Activated CD4-positive, alpha-beta T cell treated with anti-CD3 and anti-CD28 coated beads, Interleukin-10, Interleukin-2, amounts not matched to agents 100 ng/mL and 50 ng/mL, durations not matched to agents 16 hours and 8 hours (primary cell): ENCODE measurements around the gene HNRNPA3.
A peak's percentile ranks its signal among the peaks of the same experiment; 100 is the strongest.
"Not testable (repeated sequence)": the region's sequence is repeated elsewhere in the genome, so short reads cannot be mapped to it uniquely, and the experiment has no call there.

ENCODE experiments used
- DNase-seq: peaks from one replicate; pipeline ENCODE4 v3.0.0-alpha.2; 2020

Gene HNRNPA3

DNA sequence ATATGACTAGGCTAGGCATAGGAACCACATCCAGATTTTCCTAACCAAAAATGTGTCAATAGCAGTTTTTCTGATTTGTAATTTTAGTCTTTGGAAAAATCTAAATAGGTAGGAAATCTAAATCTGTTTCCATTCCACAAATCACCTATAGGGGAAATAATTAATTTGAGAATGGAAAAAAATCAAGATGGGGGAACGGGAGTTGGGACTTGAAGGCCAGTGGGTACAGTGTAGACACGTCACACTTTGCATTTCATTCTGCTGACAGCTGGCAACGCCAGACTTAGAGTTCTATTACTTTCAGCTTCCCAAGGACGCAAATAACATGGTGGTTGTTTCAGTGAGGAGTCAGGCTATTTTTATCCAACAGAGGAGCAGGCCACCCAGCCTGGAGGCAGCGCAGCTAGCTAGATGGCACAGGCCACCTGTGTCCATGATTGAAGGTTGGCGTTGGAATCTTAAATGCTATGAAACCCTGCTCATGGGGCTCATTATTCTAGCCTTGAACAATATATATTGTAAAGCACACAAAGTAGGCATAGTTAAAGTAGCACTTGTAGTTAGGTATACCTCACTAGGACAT lies 23.4 kb downstream of the HNRNPA3 start:
- no peak for DNase-seq

DNA sequence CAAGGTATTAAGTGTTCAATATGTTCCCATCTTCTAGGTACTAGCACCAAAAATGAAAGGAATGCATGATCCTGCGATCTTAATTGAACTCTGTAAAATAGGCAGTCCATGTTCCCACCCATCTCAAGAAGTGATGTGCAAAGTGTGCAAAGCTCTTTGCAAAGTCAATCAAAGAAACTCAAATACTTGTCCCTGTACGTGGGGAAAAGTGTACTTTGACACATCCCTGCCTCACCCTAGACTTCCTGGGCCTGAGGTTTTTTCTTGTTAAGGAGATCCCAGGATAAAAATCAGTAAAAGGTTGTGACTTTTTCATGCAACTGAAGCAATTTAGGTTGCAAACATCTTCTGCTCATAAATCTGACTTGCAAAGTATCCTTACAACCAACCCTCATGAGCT lies 25.3 kb downstream of the HNRNPA3 start:
- DNase-seq: no peak

DNA sequence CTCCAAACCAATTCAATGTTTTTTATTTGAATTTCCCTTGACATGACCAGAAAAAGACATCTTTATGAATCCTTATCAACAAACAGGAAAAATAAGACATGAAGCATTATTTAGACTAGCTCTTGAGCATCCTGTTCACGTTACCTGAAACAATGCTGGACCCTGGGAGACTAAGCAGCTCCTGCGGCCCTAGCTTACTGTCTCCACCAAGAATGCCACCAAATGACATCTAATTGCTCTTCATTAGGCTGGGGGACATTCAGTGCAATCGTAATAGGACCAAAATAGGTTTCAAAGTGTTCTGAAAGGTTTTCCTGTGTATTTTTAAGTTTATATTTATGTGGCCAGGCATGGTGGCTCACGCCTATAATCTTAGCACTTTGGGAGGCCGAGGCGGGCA lies 26.5 kb downstream of the HNRNPA3 start:
- DNase-seq: no peak

GRCh38 chr2:177239932-177240630 lies 27.5 kb downstream of the HNRNPA3 start:
- peak; percentile 78 for DNase-seq

DNA sequence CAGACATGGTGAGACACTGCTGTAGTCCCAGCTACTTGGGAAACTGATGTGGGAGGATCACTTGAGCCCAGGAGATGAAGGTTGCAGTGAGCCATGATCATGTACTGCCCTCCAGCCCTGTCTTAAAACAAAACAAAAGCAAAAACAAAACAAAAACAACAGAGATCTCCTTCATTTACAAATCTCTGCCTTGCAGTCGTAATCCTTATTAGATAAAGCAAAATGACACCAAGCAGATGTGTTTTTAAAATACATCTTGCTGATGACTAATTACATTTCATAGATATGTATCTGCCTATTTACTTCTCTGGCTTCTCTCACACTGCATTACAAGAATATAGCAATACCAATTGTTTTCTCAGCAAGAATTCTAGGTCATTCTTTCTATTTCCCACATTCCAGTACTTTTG lies 29.1 kb downstream of the HNRNPA3 start:
- no peak for DNase-seq

GRCh38 chr2:177242121-177242987 lies 29.8 kb downstream of the HNRNPA3 start:
- DNase-seq: no peak

DNA sequence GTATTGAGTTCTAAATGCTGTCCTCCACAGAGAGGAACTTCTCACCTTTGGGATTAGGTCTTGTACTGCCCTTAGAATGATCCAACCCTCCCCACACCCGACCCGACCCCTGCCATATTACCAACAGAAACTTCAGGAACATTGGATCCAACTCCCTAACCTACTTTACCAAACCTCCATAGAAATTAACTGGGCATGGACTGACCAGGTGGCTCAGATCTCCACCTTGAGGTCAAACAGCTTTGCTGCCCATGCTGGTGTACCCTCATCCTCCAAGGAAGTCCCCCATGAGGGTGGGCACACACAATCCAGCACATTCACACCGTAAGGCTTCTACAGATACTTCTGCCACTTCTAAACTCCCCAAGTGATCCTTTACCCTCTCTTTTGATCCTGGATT lies 30.5 kb downstream of the HNRNPA3 start:
- DNase-seq: no peak

DNA sequence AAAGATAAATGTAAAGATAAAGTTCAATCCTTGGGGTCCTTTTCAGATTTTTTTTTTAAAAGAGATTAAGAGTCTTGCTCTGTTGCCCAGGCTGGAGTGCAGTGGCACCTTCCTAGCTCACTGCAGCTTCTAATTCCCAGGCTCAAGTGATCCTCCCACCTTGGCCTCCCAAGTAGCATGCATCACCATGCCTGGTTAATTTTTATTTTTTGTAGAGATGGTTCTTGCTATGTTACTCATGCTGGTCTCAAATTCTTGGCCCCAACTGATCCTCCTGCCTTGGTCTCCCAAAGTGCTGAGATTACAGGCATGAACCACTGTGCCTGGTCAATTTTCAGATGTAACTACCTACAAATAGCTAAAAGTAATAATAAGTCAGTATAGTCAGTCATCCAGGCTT lies 30.9 kb downstream of the HNRNPA3 start:
- no peak for DNase-seq

GRCh38 chr2:177244244-177244771 lies 31.7 kb downstream of the HNRNPA3 start:
- DNase-seq: peak; percentile 39

DNA sequence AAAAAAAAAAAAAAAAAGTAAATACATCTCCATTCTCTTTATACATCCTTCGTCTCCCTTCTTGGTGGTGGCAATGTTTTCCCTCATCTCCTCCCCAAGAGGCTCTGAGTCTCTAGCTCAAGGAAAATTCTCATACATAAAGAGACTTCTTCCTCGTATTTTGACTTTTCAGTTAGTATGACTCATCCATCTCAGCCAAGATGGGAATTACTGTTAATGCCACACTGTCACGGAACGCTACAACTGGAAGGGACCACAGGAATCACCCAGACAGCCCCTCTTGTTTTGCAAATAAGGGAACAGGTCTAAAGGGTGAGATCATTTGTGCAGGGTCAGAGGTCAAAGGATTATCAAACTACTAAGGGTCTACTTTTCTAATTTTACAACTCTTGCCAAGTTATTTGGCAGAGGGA lies 32.4 kb downstream of the HNRNPA3 start:
- no peak for DNase-seq

GRCh38 chr2:177246000-177246399 lies 33.4 kb downstream of the HNRNPA3 start:
- DNase-seq: no peak

DNA sequence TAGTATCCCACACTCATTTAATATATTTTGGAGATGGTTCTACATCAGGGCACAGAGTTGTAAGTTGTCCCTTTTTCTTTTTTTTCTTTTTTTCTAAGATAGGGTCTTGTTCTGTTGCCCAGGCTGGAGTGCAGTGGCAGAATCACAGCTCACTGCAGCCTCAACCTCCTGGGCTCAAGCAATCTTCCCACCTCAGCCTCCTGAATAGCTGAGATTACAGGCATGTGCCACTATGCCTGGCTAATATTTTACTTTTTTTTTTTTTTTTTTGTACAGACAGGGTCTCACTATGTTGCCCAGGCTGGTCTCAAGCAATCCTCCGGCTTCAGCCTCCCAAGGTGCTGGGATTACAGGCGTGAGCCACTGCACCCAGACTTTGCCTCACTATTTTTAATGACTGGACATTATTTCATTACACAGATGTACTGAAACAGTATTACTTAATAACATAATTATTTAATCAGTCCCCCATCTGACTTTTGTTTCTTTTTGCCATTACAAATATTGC lies 34.0 kb downstream of the HNRNPA3 start:
- not testable (repeated sequence) for DNase-seq

GRCh38 chr2:177247693-177248262 lies 35.2 kb downstream of the HNRNPA3 start:
- no peak for DNase-seq

DNA sequence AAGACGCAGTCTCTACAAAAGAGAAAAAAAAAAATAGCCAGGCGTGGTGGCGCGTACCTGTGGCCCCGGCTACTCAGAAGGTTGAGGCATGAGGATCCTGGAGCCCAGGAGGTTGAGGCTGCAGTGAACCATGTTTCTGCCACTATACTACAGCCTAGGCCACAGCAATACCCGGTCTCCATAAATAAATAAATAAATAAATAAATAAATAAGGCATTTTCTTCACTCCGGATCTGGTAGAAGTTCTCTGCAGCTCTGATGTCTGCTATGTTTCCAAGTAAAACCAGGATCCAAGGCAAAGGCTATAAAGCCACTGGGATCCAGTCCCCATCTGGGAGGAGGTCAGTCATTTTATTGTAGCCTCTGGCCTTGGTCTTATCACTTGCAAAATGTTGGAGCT lies 36.4 kb downstream of the HNRNPA3 start:
- DNase-seq: no peak

DNA sequence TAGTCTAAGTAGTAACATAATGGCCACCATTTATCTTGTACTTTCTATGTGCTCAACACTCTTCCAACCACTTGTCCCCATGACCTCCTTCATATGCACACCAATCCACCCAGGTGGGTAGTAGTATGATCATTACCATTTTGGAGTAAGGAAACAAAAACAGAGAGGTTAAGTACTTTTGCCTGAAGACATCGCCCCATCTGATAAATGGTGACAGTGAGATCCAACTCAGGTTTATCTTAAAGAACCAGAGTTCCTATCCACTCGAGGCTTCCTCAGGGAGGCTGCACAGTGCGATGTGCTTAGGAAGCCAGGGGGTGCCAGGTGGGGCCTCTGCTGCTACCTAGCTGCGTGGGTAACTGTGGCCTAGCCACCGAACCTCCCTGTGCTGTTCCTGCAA lies 37.9 kb downstream of the HNRNPA3 start:
- DNase-seq: no peak

GRCh38 chr2:177251165-177251542 lies 38.6 kb downstream of the HNRNPA3 start:
- DNase-seq: no peak

GRCh38 chr2:177252808-177253531 lies 40.4 kb downstream of the HNRNPA3 start:
- no peak for DNase-seq

GRCh38 chr2:177253704-177254103 lies 41.1 kb downstream of the HNRNPA3 start:
- no peak for DNase-seq

- DNase-seq: no peak
These were observed 42.0 kb downstream of the HNRNPA3 start for GRCh38 chr2:177254433-177255226.

DNA sequence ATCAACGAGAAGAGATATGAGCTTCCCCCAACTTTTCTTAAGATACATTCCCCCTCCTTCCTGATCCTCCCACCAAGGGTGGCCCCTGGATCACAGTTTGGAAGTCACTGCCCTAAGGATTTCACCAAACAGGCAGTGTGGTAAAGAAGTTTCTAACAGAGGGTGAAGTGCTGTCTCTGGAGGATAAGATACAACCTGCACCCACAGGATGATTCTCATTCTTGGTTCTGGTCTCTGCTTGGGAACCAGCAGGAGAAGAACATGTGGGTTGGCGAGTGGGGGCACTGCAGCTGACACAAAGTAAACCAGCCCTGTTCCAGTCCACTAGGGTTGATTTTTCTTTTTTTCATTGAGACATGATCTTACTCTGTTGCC lies 42.6 kb downstream of the HNRNPA3 start:
- no peak for DNase-seq

DNA sequence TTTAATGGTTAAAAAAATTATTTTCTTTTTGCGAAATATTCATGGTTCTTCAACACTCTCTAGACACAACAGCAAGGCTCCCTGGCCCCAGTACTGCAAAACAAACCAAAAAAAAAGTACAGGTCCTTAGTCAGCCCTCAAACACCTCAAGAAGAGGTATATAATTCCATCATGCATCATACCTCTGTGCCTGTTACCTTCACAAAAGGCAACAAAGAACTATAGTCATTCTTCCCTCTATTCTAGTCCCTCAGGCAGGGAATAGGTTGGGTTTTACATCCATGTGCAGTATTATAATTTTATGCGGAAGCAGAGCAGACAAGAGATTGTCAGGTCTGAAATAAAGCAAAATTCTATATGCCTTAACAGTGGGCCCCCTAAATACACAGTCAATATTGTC lies 43.4 kb downstream of the HNRNPA3 start:
- no peak for DNase-seq

GRCh38 chr2:177256695-177257094 lies 44.1 kb downstream of the HNRNPA3 start:
- DNase-seq: peak; percentile 26
